Measurements from ENCODE around the gene MAGEA12.
"Not testable (repeated sequence)": the region's sequence is repeated elsewhere in the genome, so short reads cannot be mapped to it uniquely, and the experiment has no call there.

MAGEA12 gene

GRCh38 chrX:152725409-152725808 is 8.1 kb upstream of the MAGEA12 start:
- H3K36me3 ChIP-seq (ENCODE audit: control insufficient read depth, insufficient read depth, low read length): no peaks in the 10 kb centered on the region
- no peak overlapping the region for H3K27ac ChIP-seq
- no peaks in the 10 kb centered on the region for H3K79me2 ChIP-seq
- H2AFZ ChIP-seq: no peak overlapping the region
- H3K27me3 ChIP-seq (ENCODE audit: control insufficient read depth, insufficient read depth, low read length): no peaks in the 10 kb centered on the region
- no peak overlapping the region for H3K9ac ChIP-seq
- no peaks in the 10 kb centered on the region for H3K9me3 ChIP-seq (ENCODE audit: control insufficient read depth, low read length)
- TF ChIP-seq, protein P1, sequence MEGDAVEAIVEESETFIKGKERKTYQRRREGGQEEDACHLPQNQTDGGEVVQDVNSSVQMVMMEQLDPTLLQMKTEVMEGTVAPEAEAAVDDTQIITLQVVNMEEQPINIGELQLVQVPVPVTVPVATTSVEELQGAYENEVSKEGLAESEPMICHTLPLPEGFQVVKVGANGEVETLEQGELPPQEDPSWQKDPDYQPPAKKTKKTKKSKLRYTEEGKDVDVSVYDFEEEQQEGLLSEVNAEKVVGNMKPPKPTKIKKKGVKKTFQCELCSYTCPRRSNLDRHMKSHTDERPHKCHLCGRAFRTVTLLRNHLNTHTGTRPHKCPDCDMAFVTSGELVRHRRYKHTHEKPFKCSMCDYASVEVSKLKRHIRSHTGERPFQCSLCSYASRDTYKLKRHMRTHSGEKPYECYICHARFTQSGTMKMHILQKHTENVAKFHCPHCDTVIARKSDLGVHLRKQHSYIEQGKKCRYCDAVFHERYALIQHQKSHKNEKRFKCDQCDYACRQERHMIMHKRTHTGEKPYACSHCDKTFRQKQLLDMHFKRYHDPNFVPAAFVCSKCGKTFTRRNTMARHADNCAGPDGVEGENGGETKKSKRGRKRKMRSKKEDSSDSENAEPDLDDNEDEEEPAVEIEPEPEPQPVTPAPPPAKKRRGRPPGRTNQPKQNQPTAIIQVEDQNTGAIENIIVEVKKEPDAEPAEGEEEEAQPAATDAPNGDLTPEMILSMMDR (IDR thresholded peaks at IDR 0.05): no peak
- H3K4me1 ChIP-seq: no peaks in the 10 kb centered on the region
- H3K4me3 ChIP-seq (ENCODE audit: low read depth, low read length): no peak overlapping the region
- no peak overlapping the region for H3K4me2 ChIP-seq (ENCODE audit: low read length)

DNA sequence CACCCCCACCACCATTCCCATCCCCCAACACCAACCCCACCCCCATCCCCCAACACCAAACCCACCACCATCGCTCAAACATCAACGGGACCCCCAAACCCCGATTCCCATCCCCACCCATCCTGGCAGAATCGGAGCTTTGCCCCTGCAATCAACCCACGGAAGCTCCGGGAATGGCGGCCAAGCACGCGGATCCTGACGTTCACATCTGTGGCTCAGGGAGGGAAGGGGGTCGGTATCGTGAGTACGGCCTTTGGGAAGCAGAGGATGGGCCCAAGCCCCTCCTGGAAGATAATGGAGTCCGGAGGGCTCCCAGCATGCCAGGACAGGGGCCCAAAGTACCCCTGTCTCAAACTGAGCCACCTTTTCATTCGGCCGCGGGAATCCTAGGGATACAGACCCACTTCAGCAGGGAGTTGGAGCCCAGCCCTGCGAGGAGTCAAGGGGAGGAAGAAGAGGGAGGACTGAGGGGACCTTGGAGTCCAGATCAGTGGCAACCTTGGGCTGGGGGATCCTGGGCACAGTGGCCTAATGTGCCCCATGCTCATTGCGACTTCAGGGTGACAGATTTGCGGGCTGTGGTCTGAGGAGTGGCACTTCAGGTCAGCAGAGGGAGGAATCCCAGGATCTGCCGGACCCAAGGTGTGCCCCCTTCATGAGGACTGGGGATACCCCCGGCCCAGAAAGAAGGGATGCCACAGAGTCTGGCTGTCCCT is 744 bp downstream of the MAGEA12 start:
- not testable (repeated sequence) for H3K4me3 ChIP-seq (ENCODE audit: low read depth, low read length); H3K79me2 ChIP-seq; H3K4me2 ChIP-seq (ENCODE audit: low read length); H3K9me3 ChIP-seq (ENCODE audit: control insufficient read depth, low read length); H3K36me3 ChIP-seq (ENCODE audit: control insufficient read depth, insufficient read depth, low read length); H3K9ac ChIP-seq; H2AFZ ChIP-seq; H3K27me3 ChIP-seq (ENCODE audit: control insufficient read depth, insufficient read depth, low read length); H3K27ac ChIP-seq; H3K4me1 ChIP-seq

DNA sequence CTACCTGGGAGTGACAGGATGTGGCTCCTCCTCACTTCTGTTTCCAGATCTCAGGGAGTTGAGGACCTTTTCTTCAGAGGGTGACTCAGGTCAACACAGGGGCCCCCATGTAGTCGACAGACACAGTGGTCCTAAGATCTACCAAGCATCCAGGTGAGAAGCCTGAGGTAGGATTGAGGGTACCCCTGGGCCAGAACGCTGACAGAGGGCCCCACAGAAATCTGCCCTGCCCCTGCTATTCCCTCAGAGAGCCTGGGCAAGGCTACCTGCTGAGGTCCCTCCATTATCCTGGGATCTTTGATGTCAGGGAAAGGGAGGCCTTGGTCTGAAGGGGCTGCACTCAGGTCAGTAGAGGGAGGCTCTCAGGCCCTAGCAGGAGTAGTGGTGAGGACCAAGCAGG is 1.5 kb downstream of the MAGEA12 start:
- Histone ChIP-seq H3K9ac (no peak overlapping the region), H3K4me2 (ENCODE audit: low read length) (no peak overlapping the region), H3K27ac (no peak overlapping the region), H3K27me3 (ENCODE audit: control insufficient read depth, insufficient read depth, low read length) (no peaks in the 10 kb centered on the region), H2AFZ (no peak overlapping the region), H3K9me3 (ENCODE audit: control insufficient read depth, low read length) (no peaks in the 10 kb centered on the region), H3K4me1 (no peaks in the 10 kb centered on the region), H3K36me3 (ENCODE audit: control insufficient read depth, insufficient read depth, low read length) (no peaks in the 10 kb centered on the region), H3K4me3 (ENCODE audit: low read depth, low read length) (no peak overlapping the region), H3K79me2 (no peaks in the 10 kb centered on the region)
- TF ChIP-seq, protein P1 (IDR thresholded peaks at IDR 0.05): no peak

- no peak overlapping the region for H3K4me3 ChIP-seq (ENCODE audit: low read depth, low read length)
- TF ChIP-seq, protein P1 (IDR thresholded peaks at IDR 0.05): no peak
- no peak overlapping the region for H3K9ac ChIP-seq
- H3K36me3 ChIP-seq (ENCODE audit: control insufficient read depth, insufficient read depth, low read length): no peaks in the 10 kb centered on the region
- H3K27ac ChIP-seq: no peak overlapping the region
- H3K9me3 ChIP-seq (ENCODE audit: control insufficient read depth, low read length): no peaks in the 10 kb centered on the region
- no peaks in the 10 kb centered on the region for H3K79me2 ChIP-seq
- H3K27me3 ChIP-seq (ENCODE audit: control insufficient read depth, insufficient read depth, low read length): no peaks in the 10 kb centered on the region
- H3K4me2 ChIP-seq (ENCODE audit: low read length): no peak overlapping the region
- no peaks in the 10 kb centered on the region for H3K4me1 ChIP-seq
- no peak overlapping the region for H2AFZ ChIP-seq
These were observed 2.4 kb downstream of the MAGEA12 start for GRCh38 chrX:152735860-152736511.

DNA sequence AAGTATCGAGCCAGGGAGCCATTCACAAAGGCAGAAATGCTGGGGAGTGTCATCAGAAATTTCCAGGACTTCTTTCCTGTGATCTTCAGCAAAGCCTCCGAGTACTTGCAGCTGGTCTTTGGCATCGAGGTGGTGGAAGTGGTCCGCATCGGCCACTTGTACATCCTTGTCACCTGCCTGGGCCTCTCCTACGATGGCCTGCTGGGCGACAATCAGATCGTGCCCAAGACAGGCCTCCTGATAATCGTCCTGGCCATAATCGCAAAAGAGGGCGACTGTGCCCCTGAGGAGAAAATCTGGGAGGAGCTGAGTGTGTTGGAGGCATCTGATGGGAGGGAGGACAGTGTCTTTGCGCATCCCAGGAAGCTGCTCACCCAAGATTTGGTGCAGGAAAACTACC is 3.0 kb downstream of the MAGEA12 start:
- not testable (repeated sequence) for H3K36me3 ChIP-seq (ENCODE audit: control insufficient read depth, insufficient read depth, low read length); H3K4me3 ChIP-seq (ENCODE audit: low read depth, low read length); H2AFZ ChIP-seq; H3K4me2 ChIP-seq (ENCODE audit: low read length); H3K79me2 ChIP-seq; H3K9ac ChIP-seq; H3K9me3 ChIP-seq (ENCODE audit: control insufficient read depth, low read length); H3K27ac ChIP-seq; H3K27me3 ChIP-seq (ENCODE audit: control insufficient read depth, insufficient read depth, low read length); H3K4me1 ChIP-seq

All from parathyroid adenoma (tissue), 2 donors.